OCI-LY7 (cell line): ENCODE results near the gene SERINC3. TPM values are rescaled to one million over a fixed set of nuclear protein-coding genes. Genes with fewer than 3 reads are reported as not detected.

ENCODE experiments used
- BruUV-seq: library from RNA; stranded (reverse); fragments of 400-500 nt; replicated peaks from 2 replicates; lab custom pipeline; 2021; lab: Mats Ljungman, UMichigan
- CTCF ChIA-PET: fragments of 300-600 bp; sonication (Branson Sonifier 250); formaldehyde crosslinking; loops from one replicate; lab custom pipeline; 2022; ENCODE audit warnings: antibody characterized with exemption; ENCODE audit not compliant: unreplicated experiment; lab: Charles Lee
- POLR2A ChIA-PET: fragments of 300-600 bp; sonication (Branson Sonifier 250); formaldehyde crosslinking; loops from one replicate; lab custom pipeline; 2022; ENCODE audit warnings: antibody characterized with exemption; lab: Charles Lee
- DNase-seq: peaks from one replicate; pipeline ENCODE4 v3.0.0-alpha.2; 2015; ENCODE audit warnings: low spot score
- H2AFZ ChIP-seq: fragments of 200-600 bp; sonication (generic), shearing (Covaris generic); 2 replicates; pipeline ENCODE4 v1.6.1; 2014; ENCODE audit warnings: mild to moderate bottlenecking, antibody characterized with exemption, low read length, moderate library complexity
- H3K27ac ChIP-seq: fragments of 200-600 bp; sonication (generic); 2 replicates; pipeline ENCODE4 v1.5.1; 2014; ENCODE audit warnings: mixed run types, low read depth, mild to moderate bottlenecking, moderate library complexity, low read length, inconsistent platforms; ENCODE audit not compliant: poor library complexity, severe bottlenecking
- H3K36me3 ChIP-seq: fragments of 200-600 bp; sonication (generic); 2 replicates; pipeline ENCODE4 v1.6.1; 2014; ENCODE audit warnings: mild to moderate bottlenecking, antibody characterized with exemption, low read length, moderate library complexity, mixed read lengths; ENCODE audit not compliant: insufficient read depth
- H3K4me1 ChIP-seq: fragments of 200-600 bp; sonication (generic); 2 replicates; pipeline ENCODE4 v1.5.1; 2014; ENCODE audit warnings: mild to moderate bottlenecking, low read length; ENCODE audit not compliant: insufficient read depth, poor library complexity, severe bottlenecking
- H3K4me2 ChIP-seq: fragments of 200-600 bp; sonication (generic); 2 replicates; pipeline ENCODE4 v1.6.1; 2014; ENCODE audit warnings: mild to moderate bottlenecking, low read length
- H3K4me3 ChIP-seq: fragments of 200-600 bp; sonication (generic); 2 replicates; pipeline ENCODE4 v1.5.1; 2014; ENCODE audit warnings: mild to moderate bottlenecking, low read depth, low read length; ENCODE audit not compliant: poor library complexity, severe bottlenecking
- H3K79me2 ChIP-seq: fragments of 200-600 bp; sonication (generic); 2 replicates; pipeline ENCODE4 v1.6.1; 2016; ENCODE audit warnings: low read depth, mild to moderate bottlenecking, low read length, moderate library complexity, mixed read lengths; ENCODE audit not compliant: insufficient read depth
- H3K9me2 ChIP-seq: fragments of 200-600 bp; sonication (generic); 2 replicates; pipeline ENCODE4 v1.6.1; 2016; ENCODE audit warnings: mild to moderate bottlenecking, low read length, mixed read lengths; ENCODE audit not compliant: insufficient read depth
- H3K9me3 ChIP-seq: fragments of 200-600 bp; sonication (generic); 2 replicates; pipeline ENCODE4 v1.6.1; 2014; ENCODE audit warnings: mild to moderate bottlenecking, mixed run types, low read length, mixed read lengths
- H4K20me1 ChIP-seq: fragments of 200-600 bp; sonication (generic); 2 replicates; pipeline ENCODE4 v1.6.1; 2014; ENCODE audit warnings: mild to moderate bottlenecking, antibody characterized with exemption, low read length, moderate library complexity, mixed read lengths; ENCODE audit not compliant: insufficient read depth
- EZH2phosphoT487 ChIP-seq: fragments of 200-600 bp; sonication (generic); IDR thresholded peaks from 2 replicates; pipeline ENCODE4 v1.6.1; 2018; ENCODE audit warnings: low read depth, borderline replicate concordance, mild to moderate bottlenecking, mixed run types, antibody characterized with exemption, low read length, moderate library complexity, mixed read lengths
- intact Hi-C: fragments of 100-400 bp; cut with micrococcal nuclease; formaldehyde crosslinking; loops from one replicate; pipeline ENCODE4 v1.10.0; 2022; ENCODE audit not compliant: unreplicated experiment
- total RNA-seq, 2 experiments: library from RNA; depleted of rRNA in 1 of 2; stranded (reverse); fragments of >200 nt in 1 of 2; shearing (Covaris generic) in 1 of 2; gene quantifications; 2 replicates each; pipeline ENCODE4 v1.2.3, GENCODE V29; 2014 to 2022
- TF ChIP-seq, protein P1 (sequence below): fragments of 200-600 bp; sonication (generic); conservative IDR thresholded peaks from 2 replicates; pipeline ENCODE4 v1.5.1; 2014; ENCODE audit warnings: mild to moderate bottlenecking, antibody characterized with exemption, low read length, moderate library complexity, mixed read lengths

SERINC3 gene
- total RNA-seq, 2 experiments from 2014 or later = 24.4 to 55.4 TPM

DNA sequence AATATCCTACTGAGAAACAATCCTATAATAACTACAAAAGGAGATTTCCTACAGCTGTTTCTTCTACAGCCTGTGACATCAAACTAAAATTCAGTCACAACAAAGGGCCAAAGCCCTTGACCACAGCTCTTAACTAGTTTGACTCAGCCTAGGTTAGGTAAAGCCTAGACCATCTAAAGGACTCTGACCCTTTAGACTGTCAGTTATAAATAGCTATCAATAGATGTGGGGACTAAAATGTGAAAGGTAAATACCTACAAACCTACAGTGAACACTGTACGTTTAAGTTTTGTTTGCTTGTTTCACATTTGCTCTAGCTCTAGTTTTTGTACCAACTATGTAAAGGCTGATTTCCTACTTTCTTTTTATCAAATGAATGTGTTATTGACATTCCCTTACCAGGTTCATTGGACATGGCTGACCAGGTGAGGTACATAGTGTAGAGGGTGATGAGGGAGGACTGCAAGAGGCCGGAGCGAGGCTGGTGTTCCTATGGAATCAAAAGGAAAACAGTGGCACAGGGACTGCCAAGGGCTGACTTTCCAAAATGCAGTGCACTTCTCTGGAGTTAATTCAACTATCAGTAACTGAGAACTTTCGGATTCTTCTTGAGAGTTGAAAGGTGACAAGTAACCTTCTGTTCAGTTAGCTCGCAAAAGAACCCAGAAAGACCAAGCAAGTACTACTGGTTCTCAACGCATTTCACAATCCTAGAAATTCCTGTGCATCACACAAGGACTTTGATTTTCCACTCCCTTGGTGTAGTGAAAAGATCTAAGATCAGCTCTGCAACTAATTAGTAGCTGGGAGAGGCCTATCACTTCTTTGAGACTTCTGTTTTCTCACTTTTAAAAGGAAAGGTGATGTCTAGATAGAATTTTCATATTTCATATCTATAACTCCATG, 17.2 kb downstream of the SERINC3 start:
- ChIA-PET CTCF (no interaction called here), POLR2A (no interaction called here)
- no peak for DNase-seq
- Histone ChIP-seq H3K36me3 (peaks cover 96% of the 10 kb centered on the region), H3K4me1 (no peaks in the 10 kb centered on the region), H3K9me3 (no peaks in the 10 kb centered on the region), H3K9me2 (no peaks in the 10 kb centered on the region), H3K79me2 (no peaks in the 10 kb centered on the region), H3K27ac (no peak overlapping the region), H4K20me1 (no peaks in the 10 kb centered on the region), H2AFZ (no peak overlapping the region), H3K4me2 (no peak overlapping the region), H3K4me3 (no peak overlapping the region)
- intact Hi-C loops = no loop called here
- BruUV-seq = no TSS peak
- TF ChIP-seq EZH2phosphoT487 = no peak
- TF ChIP-seq, protein P1, sequence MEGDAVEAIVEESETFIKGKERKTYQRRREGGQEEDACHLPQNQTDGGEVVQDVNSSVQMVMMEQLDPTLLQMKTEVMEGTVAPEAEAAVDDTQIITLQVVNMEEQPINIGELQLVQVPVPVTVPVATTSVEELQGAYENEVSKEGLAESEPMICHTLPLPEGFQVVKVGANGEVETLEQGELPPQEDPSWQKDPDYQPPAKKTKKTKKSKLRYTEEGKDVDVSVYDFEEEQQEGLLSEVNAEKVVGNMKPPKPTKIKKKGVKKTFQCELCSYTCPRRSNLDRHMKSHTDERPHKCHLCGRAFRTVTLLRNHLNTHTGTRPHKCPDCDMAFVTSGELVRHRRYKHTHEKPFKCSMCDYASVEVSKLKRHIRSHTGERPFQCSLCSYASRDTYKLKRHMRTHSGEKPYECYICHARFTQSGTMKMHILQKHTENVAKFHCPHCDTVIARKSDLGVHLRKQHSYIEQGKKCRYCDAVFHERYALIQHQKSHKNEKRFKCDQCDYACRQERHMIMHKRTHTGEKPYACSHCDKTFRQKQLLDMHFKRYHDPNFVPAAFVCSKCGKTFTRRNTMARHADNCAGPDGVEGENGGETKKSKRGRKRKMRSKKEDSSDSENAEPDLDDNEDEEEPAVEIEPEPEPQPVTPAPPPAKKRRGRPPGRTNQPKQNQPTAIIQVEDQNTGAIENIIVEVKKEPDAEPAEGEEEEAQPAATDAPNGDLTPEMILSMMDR = no peak

DNA sequence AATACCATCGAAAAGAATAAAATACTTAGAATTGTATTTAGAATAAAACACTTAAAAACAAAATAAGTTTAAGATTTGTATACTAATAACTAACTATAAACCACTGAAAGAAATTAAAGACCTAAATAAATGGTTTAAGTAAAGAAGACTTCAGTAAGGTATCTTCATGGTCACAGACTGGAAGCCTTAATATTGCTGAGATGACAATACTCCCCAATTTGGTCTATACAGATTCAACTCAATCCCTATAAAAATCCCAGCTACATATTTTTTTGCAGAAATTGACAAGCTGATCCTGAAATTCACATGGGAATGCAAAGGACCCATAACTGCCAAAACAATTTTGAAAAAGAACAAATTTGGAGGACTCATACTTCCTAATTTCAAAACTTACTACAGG, 18.9 kb downstream of the SERINC3 start:
- TF ChIP-seq, protein P1 = no peak
- no peak overlapping the region for H3K27ac ChIP-seq
- no peaks in the 10 kb centered on the region for H3K79me2 ChIP-seq
- H3K4me3 ChIP-seq = no peak overlapping the region
- no peaks in the 10 kb centered on the region for H3K9me2 ChIP-seq
- POLR2A ChIA-PET = interaction anchor here (0.7 kb wide), 1 partner anchor 504 kb away, joined by 3 read pairs; no protein-coding TSS in a partner anchor
- intact Hi-C loops = no loop called here
- BruUV-seq = no TSS peak
- DNase-seq = no peak
- CTCF ChIA-PET = no interaction called here
- H3K4me2 ChIP-seq = no peak overlapping the region
- no peaks in the 10 kb centered on the region for H4K20me1 ChIP-seq
- no peaks in the 10 kb centered on the region for H3K9me3 ChIP-seq
- peaks cover 93% of the 10 kb centered on the region for H3K36me3 ChIP-seq
- no peaks in the 10 kb centered on the region for H3K4me1 ChIP-seq
- H2AFZ ChIP-seq = no peak overlapping the region

DNA sequence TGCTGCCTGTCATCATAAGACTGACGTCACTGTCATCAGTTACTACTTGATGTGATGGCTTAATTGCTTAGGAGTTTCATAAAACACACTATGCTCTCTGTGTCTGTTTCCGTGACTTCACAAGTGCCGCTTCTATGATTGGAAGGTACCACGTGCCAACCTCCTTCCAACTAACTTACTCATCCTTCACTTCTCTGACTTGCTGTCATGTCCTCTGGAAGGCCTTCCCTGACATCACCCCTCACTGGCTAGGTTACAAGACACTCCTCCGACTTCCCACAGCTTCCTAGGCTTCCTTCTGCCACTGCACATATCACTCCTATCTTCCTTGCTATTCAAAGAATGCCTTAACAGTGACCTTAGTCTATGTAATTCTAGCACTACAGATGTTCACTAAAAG, 20.4 kb downstream of the SERINC3 start:
- DNase-seq = no peak
- H3K4me3 ChIP-seq = no peak overlapping the region
- ChIA-PET CTCF (interaction anchor here (0.6 kb wide), 1 partner anchor 148 kb away, joined by 3 read pairs; no protein-coding TSS in a partner anchor), POLR2A (interaction anchor here (1.0 kb wide), 1 partner anchor 53 kb away, joined by 3 read pairs; no protein-coding TSS in a partner anchor)
- H4K20me1 ChIP-seq = no peaks in the 10 kb centered on the region
- BruUV-seq = no TSS peak
- H3K36me3 ChIP-seq = peaks cover 92% of the 10 kb centered on the region
- no peaks in the 10 kb centered on the region for H3K4me1 ChIP-seq
- TF ChIP-seq, protein P1 = no peak
- no peak for TF ChIP-seq EZH2phosphoT487
- H3K27ac ChIP-seq = no peak overlapping the region
- no peaks in the 10 kb centered on the region for H3K9me2 ChIP-seq
- H2AFZ ChIP-seq = no peak overlapping the region
- no peak overlapping the region for H3K4me2 ChIP-seq
- H3K9me3 ChIP-seq = no peaks in the 10 kb centered on the region
- H3K79me2 ChIP-seq = no peaks in the 10 kb centered on the region
- intact Hi-C loops = no loop called here
